HG03095 (cell line): ENCODE data around the gene APEH.
A peak's percentile ranks its signal among the peaks of the same experiment; 100 is the strongest.
"Not testable (repeated sequence)": the region's sequence is repeated elsewhere in the genome, so short reads cannot be mapped to it uniquely, and the experiment has no call there.

Source experiments
- ATAC-seq: cut with Tn5 transposase; IDR thresholded peaks from one replicate; pipeline ENCODE4 v1.9.1; 2021; ENCODE audit warnings: moderate library complexity; ENCODE audit not compliant: unreplicated experiment

The APEH gene

GRCh38 chr3:49689046-49689907 lies 15.1 kb downstream of the APEH start, which contains the start of the genes MST1 and RNF123:
Gene MST1, minus strand, starts transcription at chr3:49689474. Its CDS starts 783 bp downstream, at chr3:49688691.
Gene RNF123, plus strand, starts transcription at chr3:49689557. Its CDS starts 1,609 bp downstream, at chr3:49691166.
- peak; percentile 55 for ATAC-seq

- ATAC-seq = not testable (repeated sequence)
Measured at GRCh38 chr3:49689908-49690624, 15.9 kb downstream of the APEH start.

GRCh38 chr3:49690856-49691255 lies 16.7 kb downstream of the APEH start:
- ATAC-seq = not testable (repeated sequence)

- ATAC-seq = not testable (repeated sequence)
Measured at GRCh38 chr3:49691481-49691880, 17.3 kb downstream of the APEH start.

- not testable (repeated sequence) for ATAC-seq
Measured at GRCh38 chr3:49694409-49695070, 20.4 kb downstream of the APEH start.

GRCh38 chr3:49695350-49696015 lies 21.3 kb downstream of the APEH start:
- ATAC-seq = not testable (repeated sequence)

- no peak for ATAC-seq
Measured at GRCh38 chr3:49699281-49699979, 25.3 kb downstream of the APEH start.

GRCh38 chr3:49700014-49700413 lies 25.9 kb downstream of the APEH start:
- ATAC-seq = no peak

- no peak for ATAC-seq
Measured at GRCh38 chr3:49700453-49701128, 26.4 kb downstream of the APEH start.

- ATAC-seq = no peak
Measured at GRCh38 chr3:49701388-49702077, 27.4 kb downstream of the APEH start.

- no peak for ATAC-seq
Measured at GRCh38 chr3:49702672-49703071, 28.5 kb downstream of the APEH start.

GRCh38 chr3:49703443-49703927 lies 29.3 kb downstream of the APEH start:
- ATAC-seq = peak; percentile 74

GRCh38 chr3:49703956-49704355 lies 29.8 kb downstream of the APEH start:
- ATAC-seq = no peak

- no peak for ATAC-seq
Measured at GRCh38 chr3:49704629-49705028, 30.5 kb downstream of the APEH start.

- no peak for ATAC-seq
Measured at GRCh38 chr3:49705390-49705960, 31.3 kb downstream of the APEH start.

- no peak for ATAC-seq
Measured at GRCh38 chr3:49706456-49707112, 32.4 kb downstream of the APEH start.

GRCh38 chr3:49707113-49707480 lies 32.9 kb downstream of the APEH start:
- ATAC-seq = no peak

GRCh38 chr3:49709852-49710251 lies 35.7 kb downstream of the APEH start:
- no peak for ATAC-seq
